CD4-positive, alpha-beta T cell treated with Interleukin-17A for 1 hour (primary cell): Measurements from ENCODE around the gene VWA8.

Experiments
- DNase-seq: peaks from one replicate; pipeline ENCODE4 v3.0.0-alpha.2; 2020

VWA8 gene

GRCh38 chr13:41720839-41721561 lies 239.9 kb downstream of the VWA8 start:
- no peak for DNase-seq

GRCh38 chr13:41716236-41716635 lies 244.7 kb downstream of the VWA8 start:
- no peak for DNase-seq

GRCh38 chr13:41713405-41713804 lies 247.5 kb downstream of the VWA8 start:
- no peak for DNase-seq

GRCh38 chr13:41710771-41711170 lies 250.1 kb downstream of the VWA8 start:
- no peak for DNase-seq

DNA sequence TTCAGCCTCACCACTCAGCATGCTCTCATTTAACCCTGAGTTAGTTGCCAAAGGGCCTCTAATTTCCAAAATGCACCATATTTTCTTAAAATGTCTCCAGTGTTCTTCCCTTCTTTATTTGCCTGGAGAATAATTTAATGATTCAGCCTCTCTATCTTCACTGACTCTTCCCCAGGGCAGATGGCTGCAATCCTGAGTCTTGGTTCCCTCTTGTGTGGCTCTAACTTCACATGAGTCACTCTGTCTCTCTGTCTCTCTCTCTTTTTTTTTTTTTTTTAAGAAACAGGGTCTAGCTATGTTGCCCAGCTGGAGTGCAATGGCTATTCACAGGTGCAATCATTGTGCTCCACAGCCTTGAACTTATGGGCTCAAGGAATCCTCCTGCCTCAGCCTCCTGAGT lies 251.4 kb downstream of the VWA8 start:
- DNase-seq = no peak

GRCh38 chr13:41708713-41709112 lies 252.2 kb downstream of the VWA8 start:
- DNase-seq = no peak

DNA sequence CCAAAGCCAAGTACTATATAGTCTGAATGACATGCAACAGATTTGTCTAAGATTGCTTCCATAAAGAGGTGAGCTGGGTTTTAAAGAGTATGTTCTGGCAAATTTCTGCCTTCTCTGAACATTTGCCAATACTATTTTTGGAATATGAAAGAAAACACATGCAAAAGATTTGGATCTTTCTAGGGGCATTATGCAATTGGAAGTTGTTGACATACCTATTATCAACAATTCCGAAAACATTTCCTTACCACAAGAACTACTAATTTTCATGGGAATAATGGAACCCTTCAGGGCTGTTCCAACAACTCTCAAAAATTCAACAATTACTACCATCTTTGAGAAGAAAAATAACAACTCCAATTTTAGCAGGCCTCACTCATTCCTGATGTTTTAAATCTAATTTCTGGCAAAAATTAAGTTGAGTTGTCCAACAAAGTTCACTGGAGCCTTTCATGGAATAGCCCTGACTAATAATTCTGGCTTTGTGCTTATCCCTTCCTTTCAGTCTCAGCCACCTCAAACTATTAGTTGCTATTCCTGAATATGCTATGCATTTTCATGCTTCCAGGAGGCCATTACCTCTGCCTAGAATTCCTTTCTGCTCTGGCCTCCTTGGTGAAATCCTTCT lies 253.6 kb downstream of the VWA8 start:
- DNase-seq = no peak

- DNase-seq = no peak
Measured at GRCh38 chr13:41706152-41706551, 254.8 kb downstream of the VWA8 start.

GRCh38 chr13:41702540-41702939 lies 258.4 kb downstream of the VWA8 start:
- DNase-seq = no peak

- DNase-seq = no peak
Measured at GRCh38 chr13:41701676-41702075, 259.2 kb downstream of the VWA8 start.

- no peak for DNase-seq
Measured at GRCh38 chr13:41700790-41701310, 260.1 kb downstream of the VWA8 start.

- no peak for DNase-seq
Measured at GRCh38 chr13:41699759-41700158, 261.1 kb downstream of the VWA8 start.

DNA sequence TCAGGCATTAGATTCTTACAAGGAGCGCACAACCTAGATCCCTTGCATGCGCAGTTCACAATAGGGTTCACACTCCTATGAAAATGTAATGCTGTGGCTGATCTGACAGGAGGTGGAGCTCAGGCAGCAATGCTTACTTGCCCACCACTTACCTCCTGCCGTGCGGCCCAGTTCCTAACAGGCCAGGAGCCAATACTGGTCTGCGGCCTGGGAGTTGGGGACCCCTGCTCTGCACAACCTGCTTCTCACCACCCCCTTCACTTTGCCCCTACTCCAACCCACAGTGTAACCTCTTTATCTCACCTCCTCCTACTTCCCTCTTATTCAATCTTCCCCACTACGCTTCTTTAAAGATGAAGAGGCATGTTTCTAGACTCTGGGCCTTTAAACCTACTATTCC lies 263.3 kb downstream of the VWA8 start:
- no peak for DNase-seq

DNA sequence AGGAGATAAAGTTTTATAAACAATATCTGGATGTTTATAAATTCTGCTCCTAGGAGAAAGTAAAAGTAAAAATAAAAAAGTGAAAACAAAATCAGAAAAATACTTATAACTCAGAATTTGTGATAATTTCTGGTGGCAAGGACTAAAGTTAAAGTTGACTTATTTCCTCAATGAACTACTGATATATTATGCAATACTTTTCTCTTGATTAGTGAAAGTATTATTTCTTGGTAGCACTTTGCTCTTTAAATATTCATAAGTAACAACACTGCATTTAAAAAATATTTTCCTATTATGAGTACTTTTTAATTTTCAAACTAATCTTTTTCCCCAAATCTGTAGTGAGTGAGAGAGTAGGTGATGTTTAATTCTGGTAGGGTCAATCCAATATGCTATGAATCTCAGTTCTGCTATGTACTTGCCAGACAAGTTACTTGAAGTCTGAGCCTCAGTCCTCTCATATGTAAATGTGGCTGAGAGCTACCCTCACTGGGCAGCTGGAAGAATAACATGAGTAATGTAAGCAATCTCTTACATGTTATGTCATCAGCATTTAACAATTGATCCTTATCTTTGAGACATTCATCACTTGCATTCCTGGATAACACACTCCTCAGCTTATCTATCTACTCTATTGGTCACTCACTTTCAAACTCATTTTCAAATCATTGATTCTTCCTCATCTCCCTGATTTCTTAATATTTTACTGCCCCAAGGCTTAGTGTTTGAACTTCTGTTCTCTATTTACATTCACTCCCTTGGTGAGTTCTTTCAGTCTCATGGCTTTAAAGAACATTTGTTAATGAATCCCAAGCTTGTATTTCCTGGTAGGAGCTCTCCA lies 264.5 kb downstream of the VWA8 start:
- no peak for DNase-seq

- DNase-seq = no peak
Measured at GRCh38 chr13:41694545-41695301, 266.2 kb downstream of the VWA8 start.

GRCh38 chr13:41693434-41693833 lies 267.5 kb downstream of the VWA8 start:
- no peak for DNase-seq

- no peak for DNase-seq
Measured at GRCh38 chr13:41691274-41691673, 269.6 kb downstream of the VWA8 start.

DNA sequence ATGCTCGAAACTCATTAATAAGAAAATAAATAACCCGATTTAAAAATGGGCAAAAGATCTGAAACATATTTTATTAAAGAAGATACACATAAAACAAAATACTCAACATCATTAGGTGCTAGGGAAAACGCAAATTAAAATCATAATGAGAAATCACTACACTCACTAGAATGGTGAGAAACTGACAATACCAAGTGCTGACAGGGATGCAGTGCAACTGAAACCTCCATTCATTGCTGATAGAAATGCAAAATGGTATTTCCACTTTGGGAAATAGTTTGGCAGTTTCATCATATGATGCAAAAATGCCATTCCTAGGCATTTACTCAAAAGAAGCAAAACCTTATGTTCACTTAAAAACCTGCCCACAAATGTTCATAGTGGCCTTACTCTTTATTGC lies 278.1 kb downstream of the VWA8 start:
- DNase-seq = no peak

DNA sequence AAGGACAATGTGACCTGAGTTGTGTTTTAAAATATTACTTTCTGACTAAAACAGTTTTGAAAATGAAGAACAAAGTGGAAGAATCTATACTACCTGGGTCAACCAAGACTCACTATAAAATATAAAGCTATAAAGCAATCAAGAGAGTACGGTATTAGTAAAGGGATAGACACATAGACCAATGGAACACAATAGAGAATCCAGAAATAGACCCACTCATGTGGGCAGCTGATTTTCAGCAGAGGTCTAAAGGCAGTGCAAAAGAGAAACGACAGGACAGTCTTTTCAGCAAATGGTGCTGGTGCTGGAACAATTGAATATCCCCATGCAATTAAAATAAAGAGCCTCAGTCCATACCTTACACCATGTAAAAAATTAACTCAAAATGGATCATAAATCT lies 278.9 kb downstream of the VWA8 start:
- no peak for DNase-seq

DNA sequence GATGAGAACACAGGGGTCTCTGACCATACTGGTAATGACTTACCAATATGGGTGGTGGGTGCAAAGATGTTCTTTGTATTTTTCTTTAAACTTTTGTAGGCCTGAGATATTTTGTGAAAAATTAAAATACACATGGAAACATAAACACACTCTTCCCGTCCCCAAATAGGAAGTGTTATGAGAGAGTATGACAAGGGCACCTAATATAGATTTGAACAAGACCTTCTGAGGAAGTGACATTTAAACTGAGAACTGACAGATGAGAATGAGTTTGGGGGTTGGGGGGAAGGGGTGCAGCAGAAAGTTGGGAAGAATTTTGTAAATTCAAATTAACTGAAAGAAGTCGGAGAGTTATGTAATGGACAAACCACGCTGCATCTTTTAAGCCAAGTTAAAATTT lies 279.3 kb downstream of the VWA8 start:
- no peak for DNase-seq

DNA sequence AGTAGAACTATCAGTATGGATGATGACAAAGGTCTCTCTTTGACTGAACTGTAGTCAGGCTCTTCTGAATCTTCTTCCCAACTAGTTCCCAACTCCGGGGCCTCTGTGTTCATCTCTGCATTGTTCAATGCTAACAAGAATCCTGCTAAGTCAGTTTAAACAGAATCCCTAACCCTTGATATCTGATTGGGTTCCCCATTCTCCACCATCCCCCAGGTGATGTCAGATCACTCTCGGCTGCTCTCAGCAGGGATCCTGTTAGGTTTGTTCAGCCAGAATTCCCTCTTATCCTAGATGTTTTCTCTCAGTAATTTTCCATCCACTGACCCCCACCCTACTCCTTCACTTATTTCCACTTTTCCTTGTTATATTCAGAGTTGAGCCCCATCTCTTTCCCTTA lies 280.0 kb downstream of the VWA8 start:
- no peak for DNase-seq

DNA sequence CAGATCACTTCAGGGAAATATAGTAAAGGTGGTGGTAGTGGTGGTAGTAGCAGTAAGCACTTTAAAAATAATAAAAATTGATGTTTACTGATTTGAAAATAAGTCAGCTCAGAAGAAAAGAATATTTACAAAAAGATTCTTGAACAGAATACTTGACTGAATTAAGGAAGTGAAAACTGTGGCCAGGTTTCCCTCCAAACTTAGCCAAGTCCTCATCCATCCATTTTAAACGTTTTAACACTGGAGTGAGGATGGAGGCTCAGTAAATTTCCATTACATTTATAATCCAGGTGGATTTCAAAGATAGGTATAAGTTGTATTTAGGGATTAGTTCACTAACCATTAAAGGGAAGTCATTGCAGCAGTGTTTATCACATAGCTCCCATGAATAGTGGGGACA lies 282.1 kb downstream of the VWA8 start:
- DNase-seq = no peak

- no peak for DNase-seq
Measured at GRCh38 chr13:41678249-41678648, 282.7 kb downstream of the VWA8 start.
